Neural progenitor cell (in vitro differentiated cells): Measurements from ENCODE around the gene RIMKLA. TPM values are rescaled to one million over a fixed set of nuclear protein-coding genes. Genes with fewer than 3 reads are reported as not detected.

Experiments used
- DNase-seq: peaks from one replicate; pipeline ENCODE4 v3.0.0-alpha.2; 2016; ENCODE audit warnings: low spot score
- H2AFZ ChIP-seq: fragments of 200-600 bp; sonication (generic); replicated peaks from 2 replicates; pipeline ENCODE4 v1.6.1; 2016; ENCODE audit warnings: antibody characterized with exemption
- H3F3A ChIP-seq: fragments of 200-600 bp; sonication (generic); 2 replicates; pipeline ENCODE4 v1.6.1; 2016; ENCODE audit warnings: antibody characterized with exemption, low read depth
- H3K27ac ChIP-seq: fragments of 200-600 bp; sonication (generic); 2 replicates; pipeline ENCODE4 v1.5.1; 2016; ENCODE audit warnings: mild to moderate bottlenecking
- H3K27me3 ChIP-seq: fragments of 200-600 bp; sonication (generic); 2 replicates; pipeline ENCODE4 v1.6.1; 2016; ENCODE audit warnings: mild to moderate bottlenecking, moderate library complexity
- H3K36me3 ChIP-seq: fragments of 200-600 bp; sonication (generic); 2 replicates; pipeline ENCODE4 v1.5.1; 2016
- H3K4me1 ChIP-seq: fragments of 200-600 bp; sonication (generic); 2 replicates; pipeline ENCODE4 v1.6.1; 2016; ENCODE audit warnings: mixed run types
- H3K4me2 ChIP-seq: fragments of 200-600 bp; sonication (generic); 2 replicates; pipeline ENCODE4 v1.6.1; 2016
- H3K4me3 ChIP-seq: fragments of 200-600 bp; sonication (generic); 2 replicates; pipeline ENCODE4 v1.5.1; 2016
- H3K79me2 ChIP-seq: fragments of 200-600 bp; sonication (generic); 2 replicates; pipeline ENCODE4 v1.6.1; 2016; ENCODE audit warnings: low read depth
- H3K9ac ChIP-seq: fragments of 200-600 bp; sonication (generic); 2 replicates; pipeline ENCODE4 v1.6.1; 2016
- H3K9me3 ChIP-seq: fragments of 200-600 bp; sonication (generic); 2 replicates; pipeline ENCODE4 v1.5.1; 2016; ENCODE audit warnings: low read depth
- H4K20me1 ChIP-seq: fragments of 200-600 bp; sonication (generic); 2 replicates; pipeline ENCODE4 v1.6.1; 2016; ENCODE audit warnings: low read depth
- H3K27ac Mint-ChIP-seq: 3 replicates; pipeline ENCODE4 v1.8.0; 2021; ENCODE audit warnings: mixed read lengths
- H3K27me3 Mint-ChIP-seq: 2 replicates; pipeline ENCODE4 v1.8.0; 2022; ENCODE audit warnings: low read depth, mild to moderate bottlenecking, inconsistent platforms, moderate library complexity, mixed read lengths; ENCODE audit not compliant: insufficient read depth
- H3K36me3 Mint-ChIP-seq: 3 replicates; pipeline ENCODE4 v1.8.0; 2021; ENCODE audit warnings: mixed read lengths
- H3K4me1 Mint-ChIP-seq: 3 replicates; pipeline ENCODE4 v1.8.0; 2021; ENCODE audit warnings: mixed read lengths
- H3K4me3 Mint-ChIP-seq: 3 replicates; pipeline ENCODE4 v1.8.0; 2021; ENCODE audit warnings: mild to moderate bottlenecking, moderate library complexity, mixed read lengths
- H3K9me3 Mint-ChIP-seq: 3 replicates; pipeline ENCODE4 v1.8.0; 2020; ENCODE audit warnings: mixed read lengths
- EZH2 ChIP-seq: fragments of 200-600 bp; sonication (generic); IDR thresholded peaks from 2 replicates; pipeline ENCODE4 v1.6.1; 2017; ENCODE audit warnings: antibody characterized with exemption, mild to moderate bottlenecking, moderate library complexity
- EZH2phosphoT487 ChIP-seq: fragments of 200-600 bp; sonication (generic); IDR thresholded peaks from 2 replicates; pipeline ENCODE4 v1.6.1; 2017; ENCODE audit warnings: antibody characterized with exemption
- total RNA-seq: library from RNA; depleted of rRNA; stranded (reverse); fragments of >200 nt; gene quantifications from 2 replicates; pipeline ENCODE4 v1.2.3, GENCODE V29; 2015; ENCODE audit warnings: low replicate concordance
- TF ChIP-seq, protein P1 (sequence below): fragments of 200-600 bp; sonication (generic); IDR thresholded peaks from 2 replicates; pipeline ENCODE4 v1.5.1; 2017; ENCODE audit warnings: antibody characterized with exemption, mild to moderate bottlenecking

The RIMKLA gene
- total RNA-seq, 1 donor from 2014 or later: 5.4 TPM

DNA sequence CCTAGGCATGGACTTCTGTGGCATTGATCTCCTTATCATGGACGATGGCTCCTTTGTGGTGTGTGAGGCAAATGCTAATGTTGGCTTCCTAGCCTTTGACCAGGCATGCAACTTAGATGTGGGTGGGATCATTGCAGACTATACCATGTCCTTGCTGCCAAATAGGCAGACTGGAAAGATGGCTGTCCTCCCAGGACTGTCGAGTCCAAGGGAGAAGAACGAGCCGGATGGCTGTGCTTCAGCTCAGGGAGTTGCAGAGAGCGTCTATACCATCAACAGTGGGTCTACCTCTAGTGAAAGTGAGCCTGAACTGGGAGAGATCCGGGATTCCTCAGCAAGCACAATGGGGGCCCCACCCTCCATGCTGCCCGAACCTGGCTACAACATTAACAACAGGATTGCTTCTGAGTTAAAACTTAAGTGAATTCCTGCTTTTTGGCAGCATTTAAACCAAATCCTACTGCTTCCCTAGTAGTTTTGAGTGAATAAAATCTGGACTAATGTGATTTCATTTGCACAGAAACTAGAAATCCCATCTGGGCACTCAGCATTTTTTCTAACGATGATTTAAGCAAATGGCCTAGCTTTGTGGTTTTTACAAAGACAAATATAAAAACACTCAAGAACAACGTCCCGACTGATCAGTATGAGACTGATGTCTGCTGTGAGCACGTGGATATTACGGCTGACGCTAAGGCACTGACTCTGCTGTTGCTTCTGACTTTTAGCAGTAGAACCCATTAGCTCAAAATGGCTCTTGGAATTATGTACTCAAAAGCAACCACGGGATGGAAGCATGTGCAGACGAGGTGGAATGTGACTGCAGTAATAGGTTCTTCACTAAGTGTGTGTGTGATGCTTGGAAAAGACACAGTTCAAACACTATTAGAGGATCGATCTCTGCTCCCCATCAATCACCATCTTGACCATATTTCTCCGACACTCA, 34.2 kb downstream of the RIMKLA start:
- no peak overlapping the region for H3K4me2 ChIP-seq
- no peak for DNase-seq
- H3K9ac ChIP-seq: no peak overlapping the region
- H3F3A ChIP-seq: peaks cover 11% of the 10 kb centered on the region
- H3K27ac ChIP-seq: no peak overlapping the region
- H3K27ac Mint-ChIP-seq: no peak overlapping the region
- no peak overlapping the region for H3K4me3 ChIP-seq
- H3K4me1 ChIP-seq: peaks cover 14% of the 10 kb centered on the region
- peaks cover 2% of the 10 kb centered on the region for H3K27me3 Mint-ChIP-seq
- TF ChIP-seq EZH2 (no peak), EZH2phosphoT487 (no peak)
- TF ChIP-seq, protein P1, sequence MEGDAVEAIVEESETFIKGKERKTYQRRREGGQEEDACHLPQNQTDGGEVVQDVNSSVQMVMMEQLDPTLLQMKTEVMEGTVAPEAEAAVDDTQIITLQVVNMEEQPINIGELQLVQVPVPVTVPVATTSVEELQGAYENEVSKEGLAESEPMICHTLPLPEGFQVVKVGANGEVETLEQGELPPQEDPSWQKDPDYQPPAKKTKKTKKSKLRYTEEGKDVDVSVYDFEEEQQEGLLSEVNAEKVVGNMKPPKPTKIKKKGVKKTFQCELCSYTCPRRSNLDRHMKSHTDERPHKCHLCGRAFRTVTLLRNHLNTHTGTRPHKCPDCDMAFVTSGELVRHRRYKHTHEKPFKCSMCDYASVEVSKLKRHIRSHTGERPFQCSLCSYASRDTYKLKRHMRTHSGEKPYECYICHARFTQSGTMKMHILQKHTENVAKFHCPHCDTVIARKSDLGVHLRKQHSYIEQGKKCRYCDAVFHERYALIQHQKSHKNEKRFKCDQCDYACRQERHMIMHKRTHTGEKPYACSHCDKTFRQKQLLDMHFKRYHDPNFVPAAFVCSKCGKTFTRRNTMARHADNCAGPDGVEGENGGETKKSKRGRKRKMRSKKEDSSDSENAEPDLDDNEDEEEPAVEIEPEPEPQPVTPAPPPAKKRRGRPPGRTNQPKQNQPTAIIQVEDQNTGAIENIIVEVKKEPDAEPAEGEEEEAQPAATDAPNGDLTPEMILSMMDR: no peak
- no peaks in the 10 kb centered on the region for H3K27me3 ChIP-seq
- no peak overlapping the region for H2AFZ ChIP-seq
- peaks cover 6% of the 10 kb centered on the region for H3K4me1 Mint-ChIP-seq
- no peak overlapping the region for H3K4me3 Mint-ChIP-seq
- no peaks in the 10 kb centered on the region for H3K9me3 Mint-ChIP-seq
- no peaks in the 10 kb centered on the region for H3K36me3 Mint-ChIP-seq
- no peaks in the 10 kb centered on the region for H3K79me2 ChIP-seq
- no peaks in the 10 kb centered on the region for H3K9me3 ChIP-seq
- H3K36me3 ChIP-seq: no peaks in the 10 kb centered on the region
- no peaks in the 10 kb centered on the region for H4K20me1 ChIP-seq

DNA sequence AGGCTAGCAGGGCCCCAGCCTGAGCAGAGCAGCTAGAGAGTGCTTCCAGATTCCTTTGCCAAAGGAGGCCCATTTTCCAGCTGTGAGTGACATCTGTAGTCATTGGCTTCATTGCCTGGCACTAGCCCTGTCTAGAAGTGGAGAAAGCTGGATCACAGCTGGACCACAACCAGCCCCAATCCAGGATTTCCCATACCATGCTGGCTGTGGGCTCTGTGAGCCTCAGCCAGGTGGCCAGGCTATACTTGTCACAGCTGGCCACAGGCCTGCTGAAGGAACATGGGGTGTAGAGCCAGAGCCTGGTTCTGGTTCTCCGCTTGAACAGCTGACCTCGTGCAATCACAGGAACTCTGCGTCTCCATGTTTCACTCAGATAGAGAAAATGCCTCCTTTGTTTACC, 36.6 kb downstream of the RIMKLA start:
- Histone ChIP-seq H3K79me2 (no peaks in the 10 kb centered on the region), H4K20me1 (no peaks in the 10 kb centered on the region), H3K27ac (no peak overlapping the region), H3K27me3 (no peaks in the 10 kb centered on the region), H3K36me3 (no peaks in the 10 kb centered on the region), H3K4me3 (no peak overlapping the region), H3F3A (peaks cover 11% of the 10 kb centered on the region), H2AFZ (no peak overlapping the region), H3K4me2 (no peak overlapping the region), H3K9me3 (no peaks in the 10 kb centered on the region), H3K9ac (no peak overlapping the region), H3K4me1 (peaks cover 18% of the 10 kb centered on the region)
- no peak for DNase-seq
- peaks cover 2% of the 10 kb centered on the region for H3K27me3 Mint-ChIP-seq
- no peak overlapping the region for H3K27ac Mint-ChIP-seq
- peaks cover 20% of the 10 kb centered on the region for H3K4me1 Mint-ChIP-seq
- no peak overlapping the region for H3K4me3 Mint-ChIP-seq
- no peaks in the 10 kb centered on the region for H3K36me3 Mint-ChIP-seq
- H3K9me3 Mint-ChIP-seq: no peaks in the 10 kb centered on the region
- TF ChIP-seq EZH2phosphoT487 (no peak), EZH2 (no peak)
- TF ChIP-seq, protein P1: no peak

DNA sequence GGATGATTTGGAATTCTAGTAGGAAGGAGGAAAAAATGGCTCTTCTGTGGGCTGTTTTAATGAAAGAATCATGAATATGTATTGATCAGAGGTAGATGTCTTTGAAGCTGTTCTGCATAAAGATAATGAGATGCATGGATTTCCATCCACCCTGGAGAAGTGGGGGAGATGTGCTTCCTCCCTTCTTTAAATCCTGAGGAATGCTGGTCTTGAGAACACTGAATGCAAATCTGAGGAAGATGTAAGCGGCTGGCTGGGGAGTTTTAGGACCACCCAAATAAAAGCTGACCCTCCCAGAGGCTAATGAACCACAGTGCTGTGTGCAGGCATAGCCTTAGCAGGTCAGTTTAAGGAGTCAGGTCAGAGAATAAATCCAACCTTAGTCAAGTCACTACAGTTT, 37.9 kb downstream of the RIMKLA start:
- Histone ChIP-seq H3K4me3 (no peak overlapping the region), H3K79me2 (no peaks in the 10 kb centered on the region), H3K36me3 (no peaks in the 10 kb centered on the region), H3K27me3 (no peaks in the 10 kb centered on the region), H3K9me3 (no peaks in the 10 kb centered on the region), H4K20me1 (no peaks in the 10 kb centered on the region), H3K27ac (no peak overlapping the region), H3K4me2 (peak overlapping the region; percentile 38), H2AFZ (no peak overlapping the region), H3K9ac (no peak overlapping the region), H3K4me1 (peaks cover 18% of the 10 kb centered on the region), H3F3A (peaks cover 11% of the 10 kb centered on the region)
- Mint-ChIP-seq H3K9me3 (no peaks in the 10 kb centered on the region), H3K27me3 (peaks cover 2% of the 10 kb centered on the region), H3K4me1 (peaks cover 29% of the 10 kb centered on the region), H3K4me3 (no peak overlapping the region), H3K36me3 (no peaks in the 10 kb centered on the region), H3K27ac (no peak overlapping the region)
- DNase-seq: peak; percentile 53
- TF ChIP-seq EZH2: no peak
- TF ChIP-seq, protein P1: no peak
- no peak for TF ChIP-seq EZH2phosphoT487
